Trophoblast cell (in vitro differentiated cells and primary cell): ENCODE data around the gene PATL1.
"Not testable (repeated sequence)": the region's sequence is repeated elsewhere in the genome, so short reads cannot be mapped to it uniquely, and the experiment has no call there.

Source experiments
- DNase-seq, 2 donors: peaks; one replicate each; pipeline ENCODE4 v3.0.0-alpha.2; 2016
- H2AFZ ChIP-seq: 2 replicates; pipeline ENCODE4 v1.6.1; 2013; ENCODE audit warnings: low read length, moderate library complexity, mild to moderate bottlenecking; ENCODE audit not compliant: insufficient read depth, poor library complexity
- H2AK5ac ChIP-seq: 2 replicates; pipeline ENCODE4 v1.6.1; 2013; ENCODE audit warnings: mild to moderate bottlenecking, low read length
- H2BK120ac ChIP-seq: 2 replicates; pipeline ENCODE4 v1.6.1; 2013; ENCODE audit warnings: low read length, mild to moderate bottlenecking, moderate library complexity; ENCODE audit not compliant: insufficient read depth, poor library complexity
- H2BK12ac ChIP-seq: 2 replicates; pipeline ENCODE4 v1.6.1; 2013; ENCODE audit warnings: mild to moderate bottlenecking, low read length, moderate library complexity
- H2BK5ac ChIP-seq: 2 replicates; pipeline ENCODE4 v1.6.1; 2013; ENCODE audit warnings: low read length, low read depth, moderate library complexity, mild to moderate bottlenecking; ENCODE audit not compliant: poor library complexity
- H3K14ac ChIP-seq: 2 replicates; pipeline ENCODE4 v1.6.1; 2013; ENCODE audit warnings: mild to moderate bottlenecking, low read length
- H3K18ac ChIP-seq: 2 replicates; pipeline ENCODE4 v1.6.1; 2013; ENCODE audit warnings: mild to moderate bottlenecking, low read length
- H3K23ac ChIP-seq: 2 replicates; pipeline ENCODE4 v1.6.1; 2013; ENCODE audit warnings: low read length
- H3K27ac ChIP-seq: 2 replicates; pipeline ENCODE4 v1.5.1; 2013; ENCODE audit warnings: low read depth, mild to moderate bottlenecking, inconsistent platforms, low read length, moderate library complexity
- H3K27me3 ChIP-seq: 2 replicates; pipeline ENCODE4 v1.6.1; 2013; ENCODE audit warnings: inconsistent platforms, mild to moderate bottlenecking, low read length, moderate library complexity; ENCODE audit not compliant: insufficient read depth
- H3K36me3 ChIP-seq, 2 experiments: 1 replicate in 1 of 2; 2 replicates in 1 of 2; pipeline ENCODE4 v1.6.1; 2013; ENCODE audit warnings: low read length in 2 of 2, mild to moderate bottlenecking in 2 of 2, moderate library complexity in 1 of 2; ENCODE audit not compliant: insufficient read depth in 2 of 2, control insufficient read depth in 1 of 2
- H3K4ac ChIP-seq: 2 replicates; pipeline ENCODE4 v1.6.1; 2013; ENCODE audit warnings: low read depth, mild to moderate bottlenecking, low read length, moderate library complexity
- H3K4me1 ChIP-seq, 2 experiments: 1 replicate in 1 of 2; 2 replicates in 1 of 2; pipeline ENCODE4 v1.6.1; 2013; ENCODE audit warnings: low read length in 2 of 2, mild to moderate bottlenecking in 2 of 2, moderate library complexity in 1 of 2; ENCODE audit not compliant: insufficient read depth in 2 of 2, control insufficient read depth in 1 of 2
- H3K4me2 ChIP-seq: 2 replicates; pipeline ENCODE4 v1.6.1; 2013; ENCODE audit warnings: inconsistent platforms, mild to moderate bottlenecking, low read length, moderate library complexity
- H3K4me3 ChIP-seq: 2 replicates; pipeline ENCODE4 v1.5.1; 2013; ENCODE audit warnings: mild to moderate bottlenecking, low read depth, low read length, inconsistent platforms
- H3K79me1 ChIP-seq: one replicate; pipeline ENCODE4 v1.6.1; 2013; ENCODE audit warnings: low read length
- H3K79me2 ChIP-seq: 2 replicates; pipeline ENCODE4 v1.6.1; 2013; ENCODE audit warnings: low read length, mild to moderate bottlenecking; ENCODE audit not compliant: control insufficient read depth, insufficient read depth, poor library complexity
- H3K9ac ChIP-seq: 2 replicates; pipeline ENCODE4 v1.6.1; 2013; ENCODE audit warnings: mild to moderate bottlenecking, low read length
- H3K9me3 ChIP-seq: 2 replicates; pipeline ENCODE4 v1.6.1; 2013; ENCODE audit warnings: low read depth, mild to moderate bottlenecking, control low read depth, inconsistent platforms, low read length; ENCODE audit not compliant: insufficient read depth
- H4K12ac ChIP-seq: 2 replicates; pipeline ENCODE4 v1.6.1; 2013; ENCODE audit warnings: low read depth, mild to moderate bottlenecking, low read length, moderate library complexity
- H4K8ac ChIP-seq: 2 replicates; pipeline ENCODE4 v1.6.1; 2013; ENCODE audit warnings: low read depth, mild to moderate bottlenecking, low read length, moderate library complexity
- H4K91ac ChIP-seq: one replicate; pipeline ENCODE4 v1.6.1; 2013; ENCODE audit warnings: low read depth, mild to moderate bottlenecking, low read length, moderate library complexity
- WGBS: extraction: QIAGEN DNeasy Blood & Tissue Kit; methylation state at CpG from one replicate; pipeline ENCODE4 v1.1.7; 2013; ENCODE audit warnings: missing lambda C conversion rate; ENCODE audit not compliant: insufficient read length, insufficient coverage; ENCODE audit errors: extremely low coverage; 5-methylcytosine and 5-hydroxymethylcytosine counted together

PATL1 gene

GRCh38 chr11:59626969-59627368 is 41.9 kb downstream of the PATL1 start:
- H3K79me1 ChIP-seq, H3K4me2 ChIP-seq, H3K23ac ChIP-seq, H3K4me1 ChIP-seq, H3K14ac ChIP-seq, H3K9me3 ChIP-seq, H2BK12ac ChIP-seq, H4K12ac ChIP-seq, H3K79me2 ChIP-seq, H4K8ac ChIP-seq, H3K4me3 ChIP-seq, H3K18ac ChIP-seq, H3K36me3 ChIP-seq, H3K4ac ChIP-seq, H2BK5ac ChIP-seq, H4K91ac ChIP-seq, H2AFZ ChIP-seq, H2AK5ac ChIP-seq, H3K9ac ChIP-seq, H2BK120ac ChIP-seq, H3K27ac ChIP-seq, H3K27me3 ChIP-seq: not testable (repeated sequence)
- no CpG with 5 or more reads among the region's 4 CpGs for WGBS
- peak in 1 of 2 donors; percentile 52 for DNase-seq

DNA sequence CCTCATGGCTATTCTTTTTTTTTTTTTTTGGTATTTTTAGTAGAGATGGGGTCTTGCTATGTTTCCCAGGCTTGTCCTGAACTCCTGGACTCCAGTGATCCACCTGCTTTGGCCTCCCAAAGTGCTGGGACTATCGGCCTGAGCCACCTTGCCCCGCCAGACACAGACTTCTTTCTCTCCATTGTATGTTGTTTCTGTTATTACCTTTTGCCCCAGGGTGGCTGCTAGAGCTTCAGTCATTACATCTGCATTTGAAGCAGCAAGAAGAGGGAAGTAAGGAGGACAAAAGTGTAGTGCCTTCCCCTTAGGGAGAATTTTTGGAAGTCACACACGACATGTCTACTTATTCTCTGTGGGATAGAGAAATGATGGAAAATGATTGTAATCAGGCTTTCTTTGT is 43.1 kb downstream of the PATL1 start:
- Histone ChIP-seq H3K4me1 (peaks cover 0 to 2% of the 10 kb centered on the region in 2 experiments), H3K36me3 (no peaks in the 10 kb centered on the region), H3K14ac (no peak overlapping the region), H3K79me2 (no peaks in the 10 kb centered on the region), H2BK12ac (no peak overlapping the region), H4K91ac (no peak overlapping the region), H3K27ac (no peak overlapping the region), H4K12ac (no peak overlapping the region), H2BK120ac (no peak overlapping the region), H4K8ac (no peak overlapping the region), H3K23ac (no peak overlapping the region), H2AFZ (no peak overlapping the region), H3K18ac (no peak overlapping the region), H3K4me2 (no peak overlapping the region), H3K4me3 (no peak overlapping the region), H3K79me1 (no peaks in the 10 kb centered on the region), H3K27me3 (no peaks in the 10 kb centered on the region), H3K4ac (no peak overlapping the region), H3K9ac (no peak overlapping the region), H2BK5ac (no peak overlapping the region), H3K9me3 (no peaks in the 10 kb centered on the region), H2AK5ac (no peak overlapping the region)
- no peak for DNase-seq
- no CpG with 5 or more reads among the region's 3 CpGs for WGBS

- Histone ChIP-seq H4K12ac (no peak overlapping the region), H3K27me3 (no peaks in the 10 kb centered on the region), H2BK12ac (no peak overlapping the region), H3K79me2 (peaks cover 11% of the 10 kb centered on the region), H3K14ac (no peak overlapping the region), H3K4me2 (no peak overlapping the region), H3K18ac (no peak overlapping the region), H3K4me3 (no peak overlapping the region), H3K79me1 (peaks cover 7% of the 10 kb centered on the region), H4K8ac (no peak overlapping the region), H3K9ac (no peak overlapping the region), H2AK5ac (no peak overlapping the region), H2AFZ (no peak overlapping the region), H3K27ac (peak overlapping the region; percentile 4), H3K9me3 (no peaks in the 10 kb centered on the region), H3K23ac (no peak overlapping the region), H4K91ac (no peak overlapping the region), H2BK120ac (no peak overlapping the region), H3K4me1 (peaks cover 5 to 6% of the 10 kb centered on the region in 2 experiments), H2BK5ac (no peak overlapping the region), H3K4ac (no peak overlapping the region), H3K36me3 (peaks cover 0 to 1% of the 10 kb centered on the region in 2 experiments)
- DNase-seq, result peak; percentile 18 to 84
- WGBS, result no CpG with 5 or more reads among the region's 1 CpG
Observed at GRCh38 chr11:59617876-59618275, 51.0 kb downstream of the PATL1 start.

GRCh38 chr11:59616396-59616982 is 52.3 kb downstream of the PATL1 start:
- Histone ChIP-seq H4K12ac (peak overlapping the region; percentile 69), H2AFZ (peak overlapping the region; percentile 95), H3K23ac (no peak overlapping the region), H4K8ac (peak overlapping the region; percentile 92), H3K27me3 (no peaks in the 10 kb centered on the region), H3K4me2 (peak overlapping the region; percentile 60), H2AK5ac (peak overlapping the region; percentile 79), H3K4me1 (peaks cover 5 to 6% of the 10 kb centered on the region in 2 experiments), H3K18ac (peak overlapping the region; percentile 49), H2BK120ac (peak overlapping the region; percentile 15), H4K91ac (peak overlapping the region; percentile 66), H3K9ac (peak overlapping the region; percentile 4), H3K4me3 (peak overlapping the region; percentile 56), H3K36me3 (peaks cover 0 to 4% of the 10 kb centered on the region in 2 experiments), H3K27ac (peak overlapping the region; percentile 42), H3K14ac (peak overlapping the region; percentile 80), H3K4ac (peak overlapping the region; percentile 12), H2BK12ac (no peak overlapping the region), H3K79me2 (peaks cover 13% of the 10 kb centered on the region), H3K79me1 (peaks cover 7% of the 10 kb centered on the region), H3K9me3 (no peaks in the 10 kb centered on the region), H2BK5ac (peak overlapping the region; percentile 86)
- DNase-seq, result no peak
- WGBS, result no CpG with 5 or more reads among the region's 18 CpGs
